Measurements from ENCODE around the gene UNC5A.

The UNC5A gene

GRCh38 chr5:176781638-176782570 lies 28.5 kb upstream of the UNC5A start:
- FAIRE-seq = no peak

- FAIRE-seq = no peak
Measured at GRCh38 chr5:176784218-176785165, 25.9 kb upstream of the UNC5A start.

- no peak for FAIRE-seq
Measured at GRCh38 chr5:176785184-176786145, 24.9 kb upstream of the UNC5A start.

GRCh38 chr5:176787676-176788075 lies 22.7 kb upstream of the UNC5A start:
- no peak for FAIRE-seq

GRCh38 chr5:176788091-176788490 lies 22.3 kb upstream of the UNC5A start:
- FAIRE-seq = no peak

GRCh38 chr5:176788941-176789872 lies 21.2 kb upstream of the UNC5A start:
- no peak for FAIRE-seq

- FAIRE-seq = no peak
Measured at GRCh38 chr5:176789873-176790615, 20.3 kb upstream of the UNC5A start.

GRCh38 chr5:176790941-176791340 lies 19.4 kb upstream of the UNC5A start:
- no peak for FAIRE-seq

- no peak for FAIRE-seq
Measured at GRCh38 chr5:176792655-176793342, 17.6 kb upstream of the UNC5A start.

- FAIRE-seq = no peak
Measured at GRCh38 chr5:176793343-176793699, 17.0 kb upstream of the UNC5A start.

GRCh38 chr5:176793736-176794135 lies 16.6 kb upstream of the UNC5A start:
- no peak for FAIRE-seq

- no peak for FAIRE-seq
Measured at GRCh38 chr5:176794509-176794908, 15.8 kb upstream of the UNC5A start.

- no peak for FAIRE-seq
Measured at GRCh38 chr5:176796411-176796810, 13.9 kb upstream of the UNC5A start.

- FAIRE-seq = no peak
Measured at GRCh38 chr5:176796970-176797369, 13.4 kb upstream of the UNC5A start.

GRCh38 chr5:176797456-176798050 lies 12.8 kb upstream of the UNC5A start:
- FAIRE-seq = no peak

- no peak for FAIRE-seq
Measured at GRCh38 chr5:176798086-176798876, 12.1 kb upstream of the UNC5A start.

GRCh38 chr5:176798949-176799348 lies 11.4 kb upstream of the UNC5A start:
- no peak for FAIRE-seq

- no peak for FAIRE-seq
Measured at GRCh38 chr5:176799488-176799887, 10.9 kb upstream of the UNC5A start.

- no peak for FAIRE-seq
Measured at GRCh38 chr5:176800024-176800423, 10.3 kb upstream of the UNC5A start.
